Esophagus muscularis mucosa (tissue), 4 donors: ENCODE results near the gene MANSC4. TPM values are rescaled to one million over a fixed set of nuclear protein-coding genes. Genes with fewer than 3 reads are reported as not detected.

Experiments
- DNase-seq: peaks from one replicate; pipeline ENCODE4 v3.0.0-alpha.2; 2017; ENCODE audit errors: extremely low spot score
- H3K27ac ChIP-seq, 4 donors: fragments of 200-600 bp; sonication (generic); replicated peaks in 1 of 4; 1 replicate in 3 of 4; 2 replicates in 1 of 4; pipeline ENCODE4 v1.5.1; 2016 to 2019; ENCODE audit warnings: mild to moderate bottlenecking in 1 of 4
- H3K27me3 ChIP-seq, 4 donors: fragments of 200-600 bp; sonication (generic); one replicate each; pipeline versions ENCODE4 v1.5.1 to v1.6.0; 2016 to 2019
- H3K36me3 ChIP-seq, 4 donors: fragments of 200-600 bp; sonication (generic); one replicate each; pipeline ENCODE4 v1.5.1; 2016 to 2019
- H3K4me1 ChIP-seq, 4 donors: fragments of 200-600 bp; sonication (generic); one replicate each; pipeline ENCODE4 v1.5.1; 2016 to 2019
- H3K4me3 ChIP-seq, 4 donors: fragments of 200-600 bp; sonication (generic); 1 replicate in 2 of 4; 2 replicates in 2 of 4; pipeline ENCODE4 v1.5.1; 2016 to 2019; ENCODE audit warnings: mild to moderate bottlenecking in 4 of 4, moderate library complexity in 1 of 4
- H3K9me3 ChIP-seq, 4 donors: fragments of 200-600 bp; sonication (generic); 1 replicate in 3 of 4; 2 replicates in 1 of 4; pipeline ENCODE4 v1.5.1; 2016 to 2019
- EP300 ChIP-seq: sonication (generic); formaldehyde crosslinking; IDR thresholded peaks from one replicate; pipeline ENCODE4 v1.6.1; 2017; ENCODE audit warnings: antibody characterized with exemption
- POLR2A ChIP-seq: fragments of 450-650 bp; IDR thresholded peaks from one replicate; pipeline ENCODE4 v1.6.1; 2017; ENCODE audit warnings: antibody characterized with exemption, moderate library complexity, mild to moderate bottlenecking, low read depth
- POLR2AphosphoS5 ChIP-seq, 2 donors: sonication (generic); formaldehyde crosslinking; IDR thresholded peaks; one replicate each; pipeline ENCODE4 v1.6.1; 2017; ENCODE audit warnings: antibody characterized with exemption in 2 of 2
- WGBS: methylation state at CpG from one replicate; pipeline ENCODE4 v1.1.5; 2018; 5-methylcytosine and 5-hydroxymethylcytosine counted together
- intact Hi-C: fragments of 100-400 bp; cut with DNase I; formaldehyde crosslinking; loops from one replicate; pipeline ENCODE4 v1.15.1; 2023
- total RNA-seq, 4 donors: library from RNA; depleted of rRNA; stranded (reverse); fragments of >200 nt; gene quantifications; one replicate each; pipeline versions ENCODE4 v1.1.0 to v1.2.1, GENCODE V29; 2016
- TF ChIP-seq, protein P1 (sequence below), 3 experiments: fragments of 200-600 bp in 2 of 3; fragments of 450-650 bp in 1 of 3; sonication (generic) in 2 of 3; IDR thresholded peaks; one replicate each; pipeline ENCODE4 v1.5.1; 2017 to 2019; ENCODE audit warnings: antibody characterized with exemption in 3 of 3, mild to moderate bottlenecking in 2 of 3, moderate library complexity in 1 of 3

Gene MANSC4
- total RNA-seq, 4 donors from 2014 or later, result 0.39 TPM; not detected in 3

- no peaks in the 10 kb centered on the region for H3K36me3 ChIP-seq
- peaks cover 0 to 10% (median 2%) of the 10 kb centered on the region in 4 donors for H3K4me1 ChIP-seq
- WGBS, result 63% methylated on average over 7 of the region's 7 CpGs
- H3K4me3 ChIP-seq, result no peak overlapping the region
- H3K9me3 ChIP-seq, result no peaks in the 10 kb centered on the region
- H3K27me3 ChIP-seq, result no peaks in the 10 kb centered on the region
- intact Hi-C loops, result no loop called here
- no peak for TF ChIP-seq EP300
- no peak for TF ChIP-seq POLR2A
- TF ChIP-seq POLR2AphosphoS5 (IDR thresholded peaks at IDR 0.05), result no peak
- TF ChIP-seq, protein P1, sequence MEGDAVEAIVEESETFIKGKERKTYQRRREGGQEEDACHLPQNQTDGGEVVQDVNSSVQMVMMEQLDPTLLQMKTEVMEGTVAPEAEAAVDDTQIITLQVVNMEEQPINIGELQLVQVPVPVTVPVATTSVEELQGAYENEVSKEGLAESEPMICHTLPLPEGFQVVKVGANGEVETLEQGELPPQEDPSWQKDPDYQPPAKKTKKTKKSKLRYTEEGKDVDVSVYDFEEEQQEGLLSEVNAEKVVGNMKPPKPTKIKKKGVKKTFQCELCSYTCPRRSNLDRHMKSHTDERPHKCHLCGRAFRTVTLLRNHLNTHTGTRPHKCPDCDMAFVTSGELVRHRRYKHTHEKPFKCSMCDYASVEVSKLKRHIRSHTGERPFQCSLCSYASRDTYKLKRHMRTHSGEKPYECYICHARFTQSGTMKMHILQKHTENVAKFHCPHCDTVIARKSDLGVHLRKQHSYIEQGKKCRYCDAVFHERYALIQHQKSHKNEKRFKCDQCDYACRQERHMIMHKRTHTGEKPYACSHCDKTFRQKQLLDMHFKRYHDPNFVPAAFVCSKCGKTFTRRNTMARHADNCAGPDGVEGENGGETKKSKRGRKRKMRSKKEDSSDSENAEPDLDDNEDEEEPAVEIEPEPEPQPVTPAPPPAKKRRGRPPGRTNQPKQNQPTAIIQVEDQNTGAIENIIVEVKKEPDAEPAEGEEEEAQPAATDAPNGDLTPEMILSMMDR (IDR thresholded peaks at IDR 0.05), result no peak
- H3K27ac ChIP-seq, result peak overlapping the region in 2 of 4 donors; percentile 3 to 38
- DNase-seq, result no peak
These were observed 38.4 kb upstream of the MANSC4 start for GRCh38 chr12:27818401-27818918.

DNA sequence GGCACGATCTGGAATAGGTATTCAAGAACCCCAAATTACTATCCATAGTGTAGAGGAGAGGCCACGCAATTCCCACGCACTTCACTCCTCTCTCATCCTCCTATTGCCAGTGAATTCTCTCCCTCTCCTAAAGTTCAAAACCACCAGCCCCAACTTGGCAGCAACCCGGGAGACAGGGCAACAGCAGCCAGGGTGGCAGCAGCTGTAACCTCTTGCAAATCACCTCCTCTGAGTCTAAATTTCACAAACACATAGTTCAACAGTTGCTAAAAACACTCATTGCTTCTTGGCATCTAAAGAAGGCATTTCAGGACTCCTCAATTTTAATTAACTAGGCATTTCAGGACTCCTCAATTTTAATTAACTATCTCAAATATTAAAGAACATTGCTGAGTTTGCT lies 37.7 kb upstream of the MANSC4 start:
- TF ChIP-seq, protein P1 (IDR thresholded peaks at IDR 0.05), result no peak
- TF ChIP-seq EP300 (no peak), POLR2A (no peak), POLR2AphosphoS5 (IDR thresholded peaks at IDR 0.05) (no peak)
- Histone ChIP-seq H3K4me1 (peaks cover 0 to 10% (median 2%) of the 10 kb centered on the region in 4 donors), H3K27ac (no peak overlapping the region), H3K36me3 (no peaks in the 10 kb centered on the region), H3K27me3 (no peaks in the 10 kb centered on the region), H3K9me3 (no peaks in the 10 kb centered on the region), H3K4me3 (no peak overlapping the region)
- intact Hi-C loops, result no loop called here
- no peak for DNase-seq
- WGBS, result 79% methylated on average over 4 of the region's 4 CpGs

- H3K27me3 ChIP-seq, result no peaks in the 10 kb centered on the region
- no peaks in the 10 kb centered on the region for H3K36me3 ChIP-seq
- H3K27ac ChIP-seq, result no peak overlapping the region
- H3K4me3 ChIP-seq, result no peak overlapping the region
- H3K4me1 ChIP-seq, result peaks cover 0 to 12% (median 1%) of the 10 kb centered on the region in 4 donors
- intact Hi-C loops, result no loop called here
- no peaks in the 10 kb centered on the region for H3K9me3 ChIP-seq
- no peak for DNase-seq
- TF ChIP-seq EP300, result no peak
- TF ChIP-seq, protein P1 (IDR thresholded peaks at IDR 0.05), result no peak
- no peak for TF ChIP-seq POLR2AphosphoS5 (IDR thresholded peaks at IDR 0.05)
- no peak for TF ChIP-seq POLR2A
- WGBS, result 61% methylated on average over 3 of the region's 3 CpGs
These were observed 35.0 kb upstream of the MANSC4 start for GRCh38 chr12:27814851-27815591.

DNA sequence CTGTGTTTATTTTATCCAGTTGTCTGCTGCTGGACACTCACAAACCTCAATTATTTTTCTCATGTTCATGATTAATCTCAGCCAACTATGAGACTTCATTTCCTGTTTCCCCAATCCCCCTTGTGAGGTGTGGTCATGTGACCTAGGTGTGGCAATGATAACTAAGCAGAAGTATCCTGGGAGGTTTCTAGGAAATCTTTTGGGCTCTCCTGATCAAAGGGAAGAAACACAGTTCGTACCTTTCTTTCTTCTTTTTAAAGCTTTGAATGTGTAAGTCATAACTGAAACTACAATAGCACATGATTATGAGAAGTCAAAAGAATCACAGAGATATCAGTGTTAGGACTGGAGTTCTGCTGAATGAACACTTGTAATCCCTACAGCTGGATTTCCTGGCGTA lies 34.4 kb upstream of the MANSC4 start:
- Histone ChIP-seq H3K36me3 (no peaks in the 10 kb centered on the region), H3K27me3 (no peaks in the 10 kb centered on the region), H3K4me3 (no peak overlapping the region), H3K4me1 (peaks cover 0 to 12% (median 1%) of the 10 kb centered on the region in 4 donors), H3K9me3 (no peaks in the 10 kb centered on the region), H3K27ac (no peak overlapping the region)
- intact Hi-C loops, result no loop called here
- DNase-seq, result no peak
- TF ChIP-seq POLR2AphosphoS5 (IDR thresholded peaks at IDR 0.05) (no peak), POLR2A (no peak), EP300 (no peak)
- TF ChIP-seq, protein P1 (IDR thresholded peaks at IDR 0.05), result no peak
- WGBS, result 62% methylated on average over 2 of the region's 2 CpGs
